Kidney (tissue), 14 donors: ENCODE measurements around the gene URGCP. TPM values are rescaled to one million over a fixed set of nuclear protein-coding genes. Genes with fewer than 3 reads are reported as not detected.
A peak's percentile ranks its signal among the peaks of the same experiment; 100 is the strongest.
"Not testable (repeated sequence)": the region's sequence is repeated elsewhere in the genome, so short reads cannot be mapped to it uniquely, and the experiment has no call there.

Source experiments
- DNase-seq, 5 donors: peaks; one replicate each; pipeline ENCODE4 v3.0.0-alpha.2; 2013 to 2020
- FAIRE-seq: peaks from 2 replicates; lab custom pipeline; 2012; peaks lifted over from hg19 to GRCh38; lab: Jason Lieb, UNC
- H3K27ac ChIP-seq, 2 donors: one replicate each; pipeline ENCODE4 v1.7.0; 2013; ENCODE audit warnings: low read depth in 2 of 2, low read length in 2 of 2, inconsistent platforms in 1 of 2
- H3K27me3 ChIP-seq: one replicate; pipeline ENCODE4 v1.7.1; 2013; ENCODE audit warnings: low read length, inconsistent platforms; ENCODE audit not compliant: control insufficient read depth, insufficient read depth
- H3K36me3 ChIP-seq, 3 donors: one replicate each; pipeline versions ENCODE4 v1.7.0 to v1.7.1; 2013; ENCODE audit warnings: low read length in 3 of 3, control low read depth in 1 of 3, inconsistent platforms in 1 of 3; ENCODE audit not compliant: insufficient read depth in 3 of 3, control insufficient read depth in 2 of 3
- H3K4me1 ChIP-seq, 3 donors: one replicate each; pipeline versions ENCODE4 v1.7.0 to v1.7.1; 2013; ENCODE audit warnings: low read length in 3 of 3, inconsistent platforms in 1 of 3, low read depth in 1 of 3; ENCODE audit not compliant: control insufficient read depth in 2 of 3, insufficient read depth in 2 of 3
- H3K4me3 ChIP-seq, 3 donors: one replicate each; pipeline versions ENCODE4 v1.7.0 to v1.8.1; 2013; ENCODE audit warnings: low read length in 3 of 3, control low read depth in 1 of 3, inconsistent platforms in 1 of 3
- H3K9ac ChIP-seq, 3 donors: one replicate each; pipeline versions ENCODE4 v1.7.0 to v1.7.1; 2013; ENCODE audit warnings: low read length in 3 of 3, control low read depth in 1 of 3, inconsistent platforms in 1 of 3
- H3K9me3 ChIP-seq, 3 donors: one replicate each; pipeline versions ENCODE4 v1.7.0 to v1.7.1; 2013; ENCODE audit warnings: low read length in 3 of 3, control low read depth in 1 of 3, inconsistent platforms in 1 of 3; ENCODE audit not compliant: control insufficient read depth in 2 of 3, insufficient read depth in 1 of 3
- intact Hi-C: fragments of 100-400 bp; cut with DNase I; formaldehyde crosslinking; loops from one replicate; pipeline ENCODE4 v1.11.1; 2022
- polyA plus RNA-seq: library from polyadenylated mRNA; stranded (reverse); fragments of 350-450 nt; fragmentation: Illumina TruSeq; extraction: RNeasy Lipid Tissue Mini Kit (QIAGEN cat#74804); gene quantifications from one replicate; pipeline ENCODE4 v1.2.3, GENCODE V29; 2014; ENCODE audit warnings: low read depth, low replicate concordance; ENCODE audit not compliant: insufficient read depth
- total RNA-seq: library from RNA; stranded (reverse); fragmentation: NEBNext Ultra II Directional; extraction: Animal tissue kit (Norgen Biotek cat#: 25700); gene quantifications from one replicate; pipeline ENCODE4 v1.2.1, GENCODE V29; 2021
- TF ChIP-seq, protein P1 (sequence below): IDR thresholded peaks from 3 replicates; pipeline ENCODE4 v1.5.1; 2012; ENCODE audit warnings: mild to moderate bottlenecking, moderate library complexity, borderline replicate concordance; ENCODE audit not compliant: insufficient read depth; ENCODE audit errors: extremely low read depth
- donor health status: control.
- donor health status: control.
- donor health status: control.
- donor health status: control.
- donor health status: control.
- donor health status: DM: yes; HTN: yes; CAD: no.
- donor health status: Normal renal cell carcinoma (clear cell type).

URGCP gene
- total and polyA plus RNA-seq, 2 donors from 2014 or later: 32.9 to 41.0 TPM

DNA sequence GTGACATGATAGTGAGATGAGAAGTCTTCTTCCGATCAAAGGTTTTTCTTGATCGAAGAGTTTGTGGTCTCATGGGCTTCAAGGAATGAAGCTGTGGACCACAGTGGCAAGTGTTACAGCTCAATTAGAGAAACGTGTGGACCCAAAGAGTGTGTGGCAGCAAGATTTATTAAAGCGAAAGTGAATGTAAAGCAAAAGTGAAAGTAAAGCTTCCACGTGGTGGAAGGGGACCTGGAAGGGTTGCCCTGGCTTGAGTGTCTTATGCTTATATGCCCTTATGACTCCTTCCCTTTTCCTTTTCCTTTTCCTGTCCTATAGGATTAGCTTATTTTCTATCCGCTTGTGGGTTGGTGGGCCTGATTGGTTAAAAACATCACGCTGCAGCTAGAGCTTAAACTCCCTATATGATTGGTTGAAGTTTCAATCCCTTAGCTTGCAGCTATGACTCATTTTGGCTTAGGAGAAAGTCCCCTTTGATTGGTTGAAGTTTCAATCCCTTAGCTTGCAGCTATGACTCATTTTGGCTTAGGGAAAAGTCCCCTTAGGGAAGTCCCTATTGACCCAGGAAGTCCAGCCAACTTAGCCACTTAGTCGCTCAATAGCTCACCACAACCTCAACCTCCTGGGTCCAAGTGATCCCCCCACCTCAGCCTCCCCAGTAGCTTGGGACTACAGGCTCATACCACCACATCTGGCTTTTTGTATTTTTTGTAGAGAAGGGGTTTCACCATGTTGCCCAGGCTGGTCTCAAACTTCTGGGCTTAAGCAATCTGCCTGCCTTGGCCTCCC lies 71.7 kb downstream of the URGCP start:
- FAIRE-seq (no peak), DNase-seq (peak in 1 of 5 donors; percentile 24)
- Histone ChIP-seq H3K27me3 (no peaks in the 10 kb centered on the region), H3K9ac (no peak overlapping the region), H3K4me3 (peak overlapping the region in 2 of 3 donors; percentile 43 to 75), H3K4me1 (no peaks in the 10 kb centered on the region), H3K36me3 (no peaks in the 10 kb centered on the region), H3K27ac (no peak overlapping the region), H3K9me3 (no peaks in the 10 kb centered on the region)
- TF ChIP-seq, protein P1, sequence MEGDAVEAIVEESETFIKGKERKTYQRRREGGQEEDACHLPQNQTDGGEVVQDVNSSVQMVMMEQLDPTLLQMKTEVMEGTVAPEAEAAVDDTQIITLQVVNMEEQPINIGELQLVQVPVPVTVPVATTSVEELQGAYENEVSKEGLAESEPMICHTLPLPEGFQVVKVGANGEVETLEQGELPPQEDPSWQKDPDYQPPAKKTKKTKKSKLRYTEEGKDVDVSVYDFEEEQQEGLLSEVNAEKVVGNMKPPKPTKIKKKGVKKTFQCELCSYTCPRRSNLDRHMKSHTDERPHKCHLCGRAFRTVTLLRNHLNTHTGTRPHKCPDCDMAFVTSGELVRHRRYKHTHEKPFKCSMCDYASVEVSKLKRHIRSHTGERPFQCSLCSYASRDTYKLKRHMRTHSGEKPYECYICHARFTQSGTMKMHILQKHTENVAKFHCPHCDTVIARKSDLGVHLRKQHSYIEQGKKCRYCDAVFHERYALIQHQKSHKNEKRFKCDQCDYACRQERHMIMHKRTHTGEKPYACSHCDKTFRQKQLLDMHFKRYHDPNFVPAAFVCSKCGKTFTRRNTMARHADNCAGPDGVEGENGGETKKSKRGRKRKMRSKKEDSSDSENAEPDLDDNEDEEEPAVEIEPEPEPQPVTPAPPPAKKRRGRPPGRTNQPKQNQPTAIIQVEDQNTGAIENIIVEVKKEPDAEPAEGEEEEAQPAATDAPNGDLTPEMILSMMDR: no peak
- intact Hi-C loops: no loop called here

DNA sequence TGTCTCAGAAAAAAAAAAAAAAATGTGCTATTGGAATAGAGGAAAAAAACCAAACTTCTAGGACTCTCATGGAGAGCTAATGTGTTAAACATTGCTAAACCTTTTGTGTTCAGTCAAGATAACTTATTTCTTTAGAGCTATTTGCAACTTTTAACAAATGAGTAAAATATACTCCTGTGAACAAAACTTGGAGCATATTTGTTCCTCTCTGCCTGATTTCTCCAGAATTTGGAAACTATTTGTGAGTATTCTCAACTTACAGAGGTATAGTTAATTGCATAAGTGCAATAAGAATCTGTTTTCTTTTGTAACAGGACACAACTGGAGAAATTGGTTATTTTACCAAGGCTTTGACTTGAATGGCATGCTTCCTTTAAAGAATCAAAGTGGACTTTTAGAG lies 75.5 kb downstream of the URGCP start:
- intact Hi-C loops, FAIRE-seq, H3K36me3 ChIP-seq, H3K4me1 ChIP-seq, H3K9ac ChIP-seq, H3K4me3 ChIP-seq, H3K27me3 ChIP-seq, H3K9me3 ChIP-seq, DNase-seq, H3K27ac ChIP-seq: not testable (repeated sequence)

Other genes with a start within 250 kb of the URGCP start
- gene COA1, start 177.1 kb downstream of the URGCP start, total RNA-seq: 49.6 TPM
- gene COA1, start 177.1 kb downstream of the URGCP start, polyA plus RNA-seq: 58.9 TPM
- 69.6 TPM for gene BLVRA, start 147.9 kb downstream of the URGCP start, total RNA-seq
- gene BLVRA, start 147.9 kb downstream of the URGCP start, polyA plus RNA-seq: 86.9 TPM
- gene MRPS24, start 37.1 kb downstream of the URGCP start, total RNA-seq: 71.2 TPM
- 276 TPM for gene MRPS24, start 37.1 kb downstream of the URGCP start, polyA plus RNA-seq
- 21.4 TPM for gene UBE2D4, start 19.8 kb upstream of the URGCP start, total RNA-seq
- gene UBE2D4, start 19.8 kb upstream of the URGCP start, polyA plus RNA-seq: 27.8 TPM
- not detected for gene SPDYE1, start 91.3 kb upstream of the URGCP start, total RNA-seq
- not detected for gene SPDYE1, start 91.3 kb upstream of the URGCP start, polyA plus RNA-seq
- gene DBNL, start 138.1 kb upstream of the URGCP start, total RNA-seq: 103 TPM
- gene DBNL, start 138.1 kb upstream of the URGCP start, polyA plus RNA-seq: 85.9 TPM
- 2.1 TPM for gene PGAM2, start 159.0 kb upstream of the URGCP start, total RNA-seq
- 37.7 TPM for gene PGAM2, start 159.0 kb upstream of the URGCP start, polyA plus RNA-seq
- gene POLM, start 175.9 kb upstream of the URGCP start, total RNA-seq: 41.4 TPM
- 16.3 TPM for gene POLM, start 175.9 kb upstream of the URGCP start, polyA plus RNA-seq
- 164 TPM for gene AEBP1, start 197.7 kb upstream of the URGCP start, total RNA-seq
- 89.4 TPM for gene AEBP1, start 197.7 kb upstream of the URGCP start, polyA plus RNA-seq
- 60.0 TPM for gene POLD2, start 217.0 kb upstream of the URGCP start, total RNA-seq
- gene POLD2, start 217.0 kb upstream of the URGCP start, polyA plus RNA-seq: 119 TPM
- not detected for gene MYL7, start 234.7 kb upstream of the URGCP start, total RNA-seq
- not detected for gene MYL7, start 234.7 kb upstream of the URGCP start, polyA plus RNA-seq